HG02678 (cell line): ENCODE measurements around the gene AKNA.
"Not testable (repeated sequence)": the region's sequence is repeated elsewhere in the genome, so short reads cannot be mapped to it uniquely, and the experiment has no call there.

ENCODE experiments used
- ATAC-seq: cut with Tn5 transposase; IDR thresholded peaks from one replicate; pipeline ENCODE4 v1.9.1; 2021; ENCODE audit warnings: mild to moderate bottlenecking, moderate library complexity; ENCODE audit not compliant: unreplicated experiment

The AKNA gene

DNA sequence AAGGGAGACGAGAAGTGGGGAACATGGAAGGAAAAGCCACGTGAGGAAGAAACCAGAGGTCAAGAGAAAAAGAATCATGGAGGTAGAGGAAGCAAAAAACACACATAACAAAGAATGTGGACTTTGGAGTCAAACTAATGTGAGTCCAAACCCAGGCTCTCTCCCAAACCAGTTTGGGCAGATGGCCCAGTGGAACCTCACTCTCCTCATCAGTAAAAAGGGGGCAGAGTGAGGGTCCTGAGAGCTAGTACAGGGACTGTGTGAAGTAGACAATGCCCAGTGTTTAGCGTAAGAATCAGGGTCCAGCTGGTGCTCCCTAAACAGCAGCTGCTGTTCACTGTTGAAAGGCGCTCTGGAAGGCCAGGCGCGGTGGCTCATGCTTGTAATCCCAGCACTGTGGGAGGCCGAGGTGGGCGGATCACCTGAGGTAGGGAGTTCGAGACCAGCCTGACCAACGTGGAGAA is 59.4 kb downstream of the AKNA start:
- ATAC-seq, result not testable (repeated sequence)

DNA sequence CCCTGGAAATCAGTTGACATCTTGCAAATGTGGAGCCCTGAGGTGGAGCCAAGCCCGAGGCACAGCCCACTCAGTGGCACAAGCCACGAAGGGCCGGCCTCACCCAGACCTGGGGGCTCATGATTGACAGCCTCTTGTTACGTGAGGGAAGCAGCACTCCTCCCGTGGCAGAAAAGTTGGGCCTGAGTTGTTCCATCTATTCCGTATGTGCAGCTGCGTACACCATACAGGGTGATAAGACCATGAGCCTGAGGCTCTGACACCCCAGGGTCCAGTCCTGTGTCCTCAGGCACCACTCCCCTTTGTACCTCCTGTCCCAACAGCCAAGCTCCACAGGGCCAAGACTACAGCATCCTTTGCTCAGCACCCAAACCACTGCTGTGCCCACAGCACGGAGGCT is 60.0 kb downstream of the AKNA start:
- ATAC-seq, result no peak

DNA sequence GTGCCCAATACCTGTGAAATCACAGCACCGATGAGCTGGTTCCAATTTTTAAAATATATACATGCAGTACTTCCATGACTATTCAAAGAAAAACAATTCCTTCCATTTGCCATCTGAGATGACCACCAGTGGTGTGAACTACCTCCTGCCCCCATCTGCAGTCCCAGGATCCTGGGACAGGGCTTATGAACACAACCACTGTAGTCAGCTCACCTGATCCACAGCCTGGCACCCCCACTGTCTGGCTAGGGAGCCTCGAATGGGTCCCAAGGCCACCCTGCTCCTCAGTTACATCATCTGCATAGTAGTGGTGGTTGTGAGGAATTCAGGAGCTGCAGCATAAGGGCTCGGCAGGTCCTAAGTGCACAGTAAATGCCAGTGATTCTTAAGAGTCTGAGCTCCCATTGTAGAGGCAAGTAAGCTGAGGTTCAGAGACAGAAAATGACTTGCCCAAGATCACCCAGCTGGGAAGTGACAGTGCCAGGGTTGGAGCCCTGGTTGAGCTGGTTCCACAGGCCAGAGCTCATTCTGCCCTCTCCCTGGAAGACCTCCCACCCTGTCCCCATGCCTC is 62.0 kb downstream of the AKNA start:
- not testable (repeated sequence) for ATAC-seq

DNA sequence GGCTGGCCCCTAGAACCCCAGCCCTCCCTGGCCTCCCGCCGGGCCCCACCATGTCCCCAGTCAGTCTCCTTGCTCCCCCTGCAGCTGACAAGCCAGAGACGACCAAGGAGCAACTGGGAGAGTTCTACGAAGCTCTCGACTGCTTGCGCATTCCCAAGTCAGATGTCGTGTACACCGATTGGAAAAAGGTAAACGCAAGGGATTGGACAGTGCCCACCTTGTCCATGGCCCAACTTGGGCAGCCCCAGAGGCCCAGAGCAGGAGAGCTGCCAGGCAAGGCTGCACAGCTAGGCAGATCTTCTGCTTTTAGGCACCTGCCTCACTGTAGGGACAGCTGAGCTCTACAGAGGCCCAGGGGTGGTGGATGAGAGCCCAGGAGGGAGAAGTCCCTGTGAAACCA is 62.8 kb downstream of the AKNA start:
- not testable (repeated sequence) for ATAC-seq

DNA sequence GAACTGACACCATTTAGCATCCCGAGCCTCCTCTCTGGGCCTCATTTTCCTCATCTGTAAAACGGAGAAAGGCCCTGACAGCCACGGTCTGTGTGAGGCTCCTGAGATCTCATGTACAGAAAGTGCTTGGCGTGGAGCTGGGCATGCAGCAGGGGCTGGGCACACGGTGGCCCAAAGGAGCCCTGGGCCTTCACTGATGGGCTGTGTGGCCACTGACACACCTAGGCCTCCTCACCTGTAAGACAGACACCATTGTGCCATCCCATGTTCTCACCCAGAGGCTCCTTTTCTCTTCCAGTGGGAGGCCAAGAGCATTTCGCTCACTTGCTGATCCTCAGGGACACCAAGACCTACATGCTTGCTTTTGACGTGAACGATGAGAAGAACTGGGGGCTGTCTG is 63.3 kb downstream of the AKNA start:
- no peak for ATAC-seq

DNA sequence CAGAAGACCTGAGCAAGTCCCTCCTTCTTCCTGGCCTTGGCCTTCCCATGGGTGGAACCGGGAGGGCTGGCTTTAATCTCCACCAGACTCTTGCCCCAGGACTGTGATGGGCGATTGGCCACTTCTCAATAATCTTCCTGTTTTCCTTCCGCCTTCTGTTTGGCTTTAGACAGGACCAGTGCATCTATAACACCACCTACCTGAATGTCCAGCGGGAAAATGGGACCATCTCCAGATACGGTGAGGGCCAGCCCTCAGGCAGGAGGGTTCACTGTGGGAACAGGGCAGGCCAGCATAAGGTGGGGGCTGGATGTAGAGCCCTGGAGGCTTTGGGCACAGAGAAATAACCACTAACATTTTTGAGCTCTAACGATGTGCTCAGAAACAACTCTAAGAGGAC is 63.9 kb downstream of the AKNA start:
- ATAC-seq, result not testable (repeated sequence)

DNA sequence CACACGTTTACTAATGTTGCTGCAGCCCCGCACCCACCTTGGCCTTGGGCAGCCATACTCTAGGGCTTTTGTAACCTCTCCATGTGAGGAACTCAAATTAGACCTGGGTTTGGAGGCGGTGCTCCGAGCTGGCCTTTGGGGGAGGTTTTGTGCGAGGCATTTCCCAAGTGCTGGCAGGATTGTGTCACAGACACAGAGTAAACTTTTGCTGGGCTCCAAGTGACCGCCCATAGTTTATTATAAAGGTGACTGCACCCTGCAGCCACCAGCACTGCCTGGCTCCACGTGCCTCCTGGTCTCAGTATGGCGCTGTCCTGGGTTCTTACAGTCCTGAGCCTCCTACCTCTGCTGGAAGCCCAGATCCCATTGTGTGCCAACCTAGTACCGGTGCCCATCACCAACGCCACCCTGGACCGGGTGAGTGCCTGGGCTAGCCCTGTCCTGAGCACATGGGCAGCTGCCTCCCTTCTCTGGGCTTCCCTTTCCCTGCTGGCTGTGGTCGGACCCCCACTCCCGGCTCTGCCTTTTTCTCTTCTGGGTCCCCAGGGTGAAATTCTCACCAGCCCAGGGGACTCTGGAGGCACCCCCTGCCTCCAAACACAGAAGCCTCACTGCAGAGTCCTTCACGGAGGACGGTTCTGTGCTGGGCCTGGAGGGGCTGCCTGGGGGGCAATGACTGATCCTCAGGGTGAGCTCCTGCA is 64.8 kb downstream of the AKNA start, which contains the start of gene ORM1:
ORM1 (plus strand) TSS at position 268 of the 701 bp plus-strand sequence; CDS start at position 304, 36 bp downstream.
- not testable (repeated sequence) for ATAC-seq

DNA sequence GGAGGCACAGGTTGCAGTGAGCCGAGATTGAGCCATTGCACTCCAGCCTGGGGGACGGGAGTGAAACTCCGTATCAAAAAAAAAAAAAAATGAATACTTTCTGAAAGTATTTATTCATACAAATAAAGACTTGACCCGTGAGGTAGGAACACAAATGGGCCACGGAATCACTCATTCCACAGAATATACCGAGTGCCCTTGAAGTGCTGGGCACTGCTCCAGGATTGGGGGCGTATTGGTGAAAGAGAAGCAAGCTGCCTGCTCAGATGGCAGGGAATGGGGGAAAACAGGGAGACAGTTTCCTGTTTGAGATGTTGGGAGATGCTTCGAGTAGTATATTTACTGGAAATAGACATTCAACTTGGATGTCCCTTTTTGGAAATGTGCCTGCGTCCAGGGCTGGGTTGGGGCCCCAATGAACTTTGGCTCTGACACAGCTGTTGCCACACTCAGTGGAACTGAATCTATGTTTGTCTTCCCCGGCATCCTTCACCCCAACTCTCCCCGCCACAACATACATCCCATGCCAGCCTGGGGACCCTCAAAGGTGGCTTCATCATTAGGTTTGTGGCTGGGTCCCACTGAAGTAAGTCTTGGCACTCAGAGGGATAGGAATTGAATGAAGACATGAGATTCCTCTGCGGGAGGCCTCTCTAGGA is 65.5 kb downstream of the AKNA start:
- not testable (repeated sequence) for ATAC-seq

DNA sequence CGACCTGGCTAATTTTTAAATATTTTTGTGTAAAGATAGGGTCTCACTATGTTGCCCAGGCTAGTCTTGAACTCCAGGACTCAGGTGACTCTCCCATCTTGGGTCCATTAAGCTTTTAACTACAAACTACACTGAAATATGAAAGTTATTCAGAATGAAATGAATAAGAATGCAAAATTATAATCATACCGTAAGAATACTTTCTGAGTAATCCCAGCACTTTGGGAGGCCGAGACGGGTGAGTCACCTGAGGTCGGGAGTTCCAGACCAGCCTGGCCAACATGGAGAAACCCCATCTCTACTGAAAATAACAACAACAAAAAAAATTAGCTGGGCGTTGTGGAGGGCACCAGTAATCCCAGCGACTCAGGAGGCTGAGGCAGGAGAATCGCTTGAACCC is 66.0 kb downstream of the AKNA start:
- ATAC-seq, result no peak

DNA sequence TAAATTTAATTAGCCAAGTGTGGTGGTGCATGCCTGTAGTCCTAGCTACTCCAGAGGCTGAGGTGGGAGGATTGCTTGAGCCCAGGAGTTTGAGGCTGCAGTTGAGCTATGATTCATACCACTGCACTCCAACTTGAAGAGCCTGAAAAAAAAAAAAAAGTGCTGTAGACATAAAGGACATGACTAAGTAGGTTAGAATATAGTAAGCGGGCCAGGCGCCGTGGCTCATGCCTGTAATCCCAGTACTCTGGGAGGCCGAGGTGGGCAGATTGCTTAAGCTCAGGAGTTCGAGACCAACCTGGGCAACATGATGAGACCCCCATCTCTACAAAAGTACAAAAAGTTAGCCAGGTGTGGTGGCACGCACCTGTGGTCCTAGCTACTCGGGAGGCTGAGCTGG is 67.1 kb downstream of the AKNA start:
- not testable (repeated sequence) for ATAC-seq

DNA sequence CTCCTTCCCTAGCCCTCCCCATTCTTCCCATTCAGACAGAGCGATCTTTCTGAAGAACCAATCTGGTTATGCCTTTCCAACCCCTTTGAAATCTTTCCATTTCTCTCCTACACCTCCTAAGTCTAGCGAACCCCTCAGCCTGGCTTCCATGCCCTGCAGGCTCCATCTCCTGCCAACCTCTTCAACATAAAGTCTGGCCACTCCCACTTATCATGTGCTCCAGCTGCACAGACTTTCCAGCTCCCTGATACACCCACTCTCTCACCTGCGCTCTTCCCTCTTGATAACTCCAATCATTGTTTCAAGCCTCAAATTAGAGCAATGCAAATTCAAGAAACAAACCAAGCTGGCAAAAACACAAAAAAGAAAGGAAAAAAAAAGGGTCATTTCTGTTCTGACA is 68.6 kb downstream of the AKNA start:
- no peak for ATAC-seq

DNA sequence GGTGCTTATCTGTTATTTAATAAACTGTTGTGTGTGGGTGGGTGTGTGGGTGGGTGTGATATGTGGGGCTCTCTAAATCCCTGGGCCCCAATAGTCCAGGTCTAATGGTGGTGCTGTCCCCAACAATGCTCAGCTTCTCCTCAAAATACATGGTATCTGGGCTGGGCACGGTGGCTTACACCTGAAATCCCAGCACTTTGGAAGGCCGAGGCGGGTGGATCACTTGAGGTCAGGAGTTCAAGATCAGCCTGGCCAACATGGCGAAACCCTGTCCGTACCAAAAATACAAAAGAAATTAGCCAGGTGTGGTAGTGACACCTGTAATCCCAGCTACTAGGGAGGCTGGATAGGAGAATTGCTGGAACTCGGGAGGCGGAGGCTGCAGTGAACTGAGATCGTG is 69.4 kb downstream of the AKNA start:
- no peak for ATAC-seq

DNA sequence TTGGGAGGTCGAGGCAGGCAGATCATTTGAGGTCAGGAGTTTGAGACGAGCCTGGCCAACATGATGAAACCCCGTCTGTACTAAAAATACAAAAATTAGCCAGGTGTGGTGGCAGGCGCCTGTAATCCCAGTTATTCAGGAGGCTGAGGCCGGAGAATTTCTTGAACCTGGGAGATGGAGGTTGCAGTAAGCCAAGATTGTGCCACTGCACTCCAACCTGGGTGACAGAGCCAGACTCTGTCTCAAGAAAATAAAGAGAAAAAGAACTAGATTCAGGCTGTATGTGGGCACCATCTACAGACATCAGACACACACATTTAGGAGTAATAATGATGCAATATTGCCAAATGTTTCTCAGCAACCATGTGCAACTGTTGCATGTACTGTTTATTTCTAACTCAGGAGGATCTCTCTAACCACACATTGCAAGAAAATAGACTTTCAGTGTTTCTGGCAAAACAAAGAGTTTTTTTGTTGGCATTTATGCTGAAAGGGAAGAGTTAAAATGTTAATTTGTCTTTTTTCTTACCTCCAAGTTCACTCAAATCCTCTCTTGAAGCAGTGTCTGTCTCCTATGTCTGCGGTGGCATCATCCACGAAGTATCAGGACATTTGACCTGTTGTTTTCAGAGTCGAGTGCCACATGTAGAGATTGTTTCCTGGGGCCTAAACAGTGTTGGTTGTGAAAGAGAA is 70.0 kb downstream of the AKNA start:
- ATAC-seq, result no peak

DNA sequence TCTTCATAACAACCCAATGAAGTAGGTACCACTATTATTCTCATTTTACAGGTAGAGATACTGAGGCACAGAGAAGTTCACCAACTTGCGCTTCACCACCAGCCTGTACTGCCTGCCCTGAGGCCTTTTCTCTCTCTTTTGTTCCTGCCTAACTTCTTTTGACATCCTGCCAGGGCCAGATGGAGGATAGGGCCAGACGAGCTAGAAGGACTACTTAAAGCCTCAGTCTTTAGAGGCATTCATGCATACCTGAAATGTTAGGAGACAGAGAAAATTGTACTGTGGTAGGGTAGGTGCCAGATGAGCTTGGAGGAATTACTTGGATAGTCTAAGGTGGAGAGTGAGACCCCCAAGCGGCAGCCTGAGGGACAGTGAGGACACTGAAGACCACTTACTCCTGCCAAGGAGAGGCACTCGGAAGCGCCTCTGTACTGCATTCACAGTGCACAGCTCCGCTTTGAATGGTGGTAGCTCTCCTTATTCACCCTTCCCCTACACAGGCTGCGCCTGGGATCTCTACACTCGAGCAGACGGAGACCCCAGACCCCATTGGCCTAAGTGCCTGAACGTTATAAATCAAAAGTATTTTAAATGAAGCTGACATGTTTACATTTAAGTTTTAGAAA is 71.1 kb downstream of the AKNA start:
- no peak for ATAC-seq

DNA sequence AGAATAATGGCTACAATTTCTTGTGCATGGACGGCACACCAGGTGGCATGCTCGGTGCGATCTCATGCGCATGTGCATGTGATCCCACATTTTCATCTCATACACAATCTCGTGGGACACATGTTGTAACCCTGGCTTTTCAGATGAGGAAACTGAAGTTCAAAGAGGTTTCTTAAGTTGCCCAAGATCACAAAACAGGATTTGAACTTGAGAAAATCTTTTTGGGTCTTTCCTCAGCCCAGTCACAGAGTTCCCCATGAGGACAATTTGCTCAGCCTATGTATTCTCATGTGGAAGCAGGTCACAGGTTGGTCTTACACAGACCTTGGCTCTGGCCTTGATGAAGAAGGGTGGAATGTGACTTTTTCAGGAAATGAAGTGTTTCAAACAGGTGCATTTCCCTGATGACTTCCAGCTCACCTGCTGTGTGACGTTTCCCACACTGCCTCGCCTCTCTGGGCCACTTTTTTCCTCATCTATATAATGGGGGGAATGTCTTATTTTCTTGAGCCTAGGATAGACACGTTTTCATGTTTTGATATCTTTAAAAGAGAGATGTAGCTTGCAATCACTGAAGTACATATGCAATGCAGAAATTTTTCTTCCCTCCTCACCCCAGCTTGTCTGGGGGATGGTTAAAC is 71.9 kb downstream of the AKNA start:
- no peak for ATAC-seq

DNA sequence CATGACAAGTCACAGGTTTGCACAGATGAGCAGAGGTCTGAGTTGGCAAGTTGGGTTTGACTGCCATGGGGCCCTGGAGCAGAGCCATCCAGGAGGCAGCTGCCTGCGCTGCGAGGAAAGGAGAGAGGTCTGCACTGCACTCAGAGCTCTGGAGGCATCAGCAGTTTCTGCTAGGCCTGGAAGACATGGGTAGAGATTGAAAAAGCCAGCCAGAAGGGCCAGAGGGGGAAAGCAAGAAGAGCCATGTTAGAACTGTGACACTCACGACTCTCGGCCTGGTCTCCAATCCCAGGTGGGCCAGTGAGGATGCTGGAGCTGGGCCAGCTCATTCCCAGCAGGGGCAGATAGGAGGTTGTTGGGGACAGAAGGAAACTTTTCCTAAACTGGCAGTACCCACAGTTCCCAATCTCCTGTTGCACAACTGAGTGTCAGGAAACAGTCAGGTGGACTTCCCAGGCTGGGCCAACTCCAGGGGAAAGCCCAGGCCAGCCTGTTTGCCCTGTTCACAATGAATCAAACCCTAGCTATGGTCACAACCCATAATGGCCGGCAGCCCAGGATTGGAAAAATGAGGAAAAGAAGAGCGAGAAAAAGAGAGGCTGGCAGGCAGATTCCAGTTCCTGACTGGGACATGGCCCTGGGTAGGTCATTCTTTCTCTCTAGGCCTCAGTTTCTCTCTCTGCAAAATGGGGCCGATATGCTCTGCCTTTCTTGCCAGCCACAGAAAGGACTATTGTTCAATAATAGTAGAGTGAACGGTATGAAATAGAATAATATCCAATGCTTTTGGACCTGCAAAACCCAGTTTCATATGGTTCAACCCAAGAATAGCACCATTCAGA is 72.7 kb downstream of the AKNA start:
- no peak for ATAC-seq

DNA sequence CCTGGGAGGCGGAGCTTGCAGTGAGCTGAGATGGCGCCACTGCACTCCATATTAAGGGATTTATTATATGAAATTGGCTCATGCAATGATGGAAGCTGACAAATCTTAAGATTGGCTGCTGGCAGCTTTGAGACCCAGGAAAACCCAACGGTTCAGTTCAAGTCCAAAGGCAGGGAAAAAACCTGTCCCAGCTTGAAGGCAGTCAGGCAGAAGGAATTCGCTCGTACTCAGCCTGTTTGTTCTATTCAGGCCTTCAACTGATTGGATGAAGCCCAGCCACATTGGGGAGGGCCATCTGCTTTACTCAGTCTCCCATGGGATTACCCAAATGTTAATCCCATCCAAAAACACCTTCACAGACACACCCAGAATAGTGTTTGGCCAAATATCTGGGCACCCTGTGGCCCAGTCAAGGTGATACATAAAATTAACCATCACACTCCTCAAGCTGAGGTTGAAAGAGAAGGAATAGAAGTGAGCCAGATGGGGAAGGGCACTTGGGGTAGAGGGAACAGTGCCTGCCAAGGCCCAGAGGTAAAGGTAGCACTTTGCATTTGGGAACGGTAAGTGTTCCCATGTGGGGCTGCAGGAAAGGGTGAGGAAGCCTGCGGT is 73.4 kb downstream of the AKNA start:
- ATAC-seq, result no peak

DNA sequence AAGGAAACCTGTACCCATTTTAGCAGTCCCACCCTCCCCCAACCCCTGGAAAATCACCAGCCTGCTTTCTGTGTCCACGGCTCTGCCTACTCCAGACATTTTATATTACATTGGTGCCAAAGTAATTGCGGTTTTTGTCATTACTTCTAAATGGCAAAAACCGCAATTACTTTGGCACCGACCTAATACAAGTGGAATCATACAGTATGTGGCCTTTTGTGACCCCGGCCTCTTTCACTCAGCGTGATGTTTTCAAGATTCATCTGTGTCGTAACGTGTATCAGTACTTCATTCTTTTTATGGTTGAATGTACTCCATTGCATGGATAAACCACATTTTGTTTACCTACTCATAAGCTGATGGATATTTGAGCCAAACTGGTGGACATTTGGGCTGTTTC is 74.6 kb downstream of the AKNA start:
- no peak for ATAC-seq

DNA sequence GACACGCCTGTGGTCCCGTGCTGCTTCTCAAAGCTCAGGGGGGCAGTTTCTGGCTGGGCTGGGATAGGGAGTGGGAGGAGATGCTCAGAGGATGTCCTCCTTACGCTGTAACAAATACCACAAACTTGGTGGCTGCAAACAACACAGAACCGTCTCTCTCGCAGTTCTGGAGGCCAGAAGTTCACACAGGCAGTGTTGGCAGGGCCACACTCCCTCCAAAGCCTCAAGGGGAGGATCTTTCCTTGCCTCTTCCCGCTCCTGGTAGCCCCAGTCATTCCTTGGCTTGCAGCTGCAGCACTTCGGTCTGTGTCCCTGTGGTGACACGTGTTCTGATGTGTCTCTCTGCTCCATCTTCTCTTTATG is 75.3 kb downstream of the AKNA start:
- no peak for ATAC-seq
